ENCODE measurements around the gene CLPTM1L. TPM values are rescaled to one million over a fixed set of nuclear protein-coding genes. Genes with fewer than 3 reads are reported as not detected.

CLPTM1L gene
- total RNA-seq, 2 experiments from 2014 or later, result 47.2 to 47.4 TPM

DNA sequence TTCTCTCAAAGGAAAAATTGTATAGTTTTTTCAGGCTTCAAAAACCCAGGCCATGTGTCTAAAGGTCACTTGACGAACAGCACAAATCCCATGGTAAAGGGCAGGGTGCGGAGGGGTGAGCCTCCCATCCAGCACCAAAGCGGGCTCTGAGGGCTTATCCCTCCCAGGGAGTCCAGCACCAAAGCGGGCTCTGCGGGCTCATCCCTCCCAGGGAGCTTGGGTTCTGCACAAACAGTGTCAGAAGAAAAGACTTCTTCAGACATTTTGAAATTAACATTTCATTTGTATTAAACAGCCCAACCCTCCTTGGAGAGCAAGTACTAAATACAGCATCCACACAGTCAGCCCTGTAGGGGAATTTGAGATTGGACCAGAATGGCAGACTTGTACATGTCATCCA is 43.0 kb upstream of the CLPTM1L start:
- ChIA-PET POLR2A (no interaction called here), CTCF (no interaction called here)
- ATAC-seq (ENCODE audit: poor library complexity), result no peak
- intact Hi-C loops (cut with DNase I, micrococcal nuclease), result loop anchor here (2.0 to 10.0 kb wide), 5 partner anchors 133 to 493 kb away; partner anchors contain the start of genes BRD9 (in 1 of the 2), LPCAT1 (in 1 of the 2), MRPL36 (in 1 of the 2) and TRIP13 (in 1 of the 2)
- no peaks in the 10 kb centered on the region for H3K27me3 ChIP-seq (ENCODE audit: control insufficient read depth in 1 of 2, insufficient read depth in 2 of 2, low read length in 2 of 2)
- Mint-ChIP-seq H3K9me3 (no peaks in the 10 kb centered on the region), H3K36me3 (ENCODE audit: low read depth) (peaks cover 3% of the 10 kb centered on the region), H3K27ac (peak overlapping the region; percentile 99), H3K4me1 (ENCODE audit: low read depth) (peaks cover 34% of the 10 kb centered on the region), H3K27me3 (peaks cover 4% of the 10 kb centered on the region), H3K4me3 (peak overlapping the region; percentile 62)
- H3K4me3 ChIP-seq (ENCODE audit: low read length), result no peak overlapping the region
- peaks cover 24% of the 10 kb centered on the region for H3K4me1 ChIP-seq (ENCODE audit: insufficient read depth, low read length)
- H3K9me3 ChIP-seq (ENCODE audit: control insufficient read depth in 1 of 2, insufficient read depth in 1 of 2, low read length in 2 of 2), result peaks cover 0 to 4% of the 10 kb centered on the region in 2 experiments
- no peaks in the 10 kb centered on the region for H3K36me3 ChIP-seq (ENCODE audit: insufficient read depth, low read length)
- TF ChIP-seq, protein P1, sequence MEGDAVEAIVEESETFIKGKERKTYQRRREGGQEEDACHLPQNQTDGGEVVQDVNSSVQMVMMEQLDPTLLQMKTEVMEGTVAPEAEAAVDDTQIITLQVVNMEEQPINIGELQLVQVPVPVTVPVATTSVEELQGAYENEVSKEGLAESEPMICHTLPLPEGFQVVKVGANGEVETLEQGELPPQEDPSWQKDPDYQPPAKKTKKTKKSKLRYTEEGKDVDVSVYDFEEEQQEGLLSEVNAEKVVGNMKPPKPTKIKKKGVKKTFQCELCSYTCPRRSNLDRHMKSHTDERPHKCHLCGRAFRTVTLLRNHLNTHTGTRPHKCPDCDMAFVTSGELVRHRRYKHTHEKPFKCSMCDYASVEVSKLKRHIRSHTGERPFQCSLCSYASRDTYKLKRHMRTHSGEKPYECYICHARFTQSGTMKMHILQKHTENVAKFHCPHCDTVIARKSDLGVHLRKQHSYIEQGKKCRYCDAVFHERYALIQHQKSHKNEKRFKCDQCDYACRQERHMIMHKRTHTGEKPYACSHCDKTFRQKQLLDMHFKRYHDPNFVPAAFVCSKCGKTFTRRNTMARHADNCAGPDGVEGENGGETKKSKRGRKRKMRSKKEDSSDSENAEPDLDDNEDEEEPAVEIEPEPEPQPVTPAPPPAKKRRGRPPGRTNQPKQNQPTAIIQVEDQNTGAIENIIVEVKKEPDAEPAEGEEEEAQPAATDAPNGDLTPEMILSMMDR (IDR thresholded peaks at IDR 0.05), result no peak
- no peak overlapping the region for H3K27ac ChIP-seq (ENCODE audit: low read depth in 1 of 2, low read length in 2 of 2)
- DNase-seq, result no peak

DNA sequence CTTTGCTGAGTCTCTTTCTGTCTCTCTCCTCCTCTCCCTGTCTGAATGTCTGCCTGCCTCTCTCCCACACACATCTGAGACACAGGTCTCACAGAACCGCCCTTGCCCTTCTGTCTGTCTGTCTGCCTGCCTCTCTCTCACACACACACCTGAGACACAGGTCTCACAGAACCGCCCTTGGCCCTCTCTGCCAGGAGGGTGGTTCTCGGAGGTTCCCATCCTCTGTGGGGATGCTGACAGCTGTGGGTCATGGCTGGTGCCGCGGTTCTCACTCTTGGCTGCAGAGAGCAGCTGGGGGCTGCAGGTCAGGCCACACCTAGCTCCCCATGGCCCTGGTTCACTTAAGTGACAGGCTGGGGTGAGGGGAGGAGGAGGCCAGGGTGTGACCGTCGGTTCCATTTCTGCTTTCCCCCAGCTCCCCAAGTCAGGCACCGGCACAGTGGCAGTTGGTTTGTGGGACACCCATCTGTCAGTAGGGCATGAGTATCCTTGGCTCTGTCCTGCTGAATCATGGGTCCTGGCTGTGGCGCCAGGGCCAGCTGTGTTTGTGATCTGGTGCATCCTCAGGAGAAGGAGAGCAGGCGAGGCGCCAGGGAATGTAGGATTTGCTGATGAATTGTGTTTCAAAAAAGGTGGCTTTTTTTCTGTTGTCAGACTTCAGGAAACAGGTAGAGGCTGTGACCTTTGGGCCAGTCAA is 42.3 kb upstream of the CLPTM1L start:
- CTCF ChIA-PET, result no interaction called here
- H3K4me1 ChIP-seq (ENCODE audit: insufficient read depth, low read length), result peaks cover 24% of the 10 kb centered on the region
- intact Hi-C loops (cut with DNase I, micrococcal nuclease), result loop anchor here (2.0 to 10.0 kb wide), 5 partner anchors 132 to 492 kb away; partner anchors contain the start of genes BRD9 (in 1 of the 2), LPCAT1 (in 1 of the 2), MRPL36 (in 1 of the 2) and TRIP13 (in 1 of the 2)
- H3K9me3 ChIP-seq (ENCODE audit: control insufficient read depth in 1 of 2, insufficient read depth in 1 of 2, low read length in 2 of 2), result peaks cover 0 to 4% of the 10 kb centered on the region in 2 experiments
- no peak for ATAC-seq (ENCODE audit: poor library complexity)
- TF ChIP-seq, protein P1 (IDR thresholded peaks at IDR 0.05), result no peak
- Mint-ChIP-seq H3K27ac (peak overlapping the region; percentile 99), H3K36me3 (ENCODE audit: low read depth) (peaks cover 3% of the 10 kb centered on the region), H3K9me3 (no peaks in the 10 kb centered on the region), H3K4me1 (ENCODE audit: low read depth) (peaks cover 34% of the 10 kb centered on the region), H3K27me3 (peaks cover 4% of the 10 kb centered on the region), H3K4me3 (peak overlapping the region; percentile 99)
- DNase-seq, result peak in 2 of 14 experiments; percentile 13 to 20
- POLR2A ChIA-PET, result interaction anchor here (0.7 to 3.7 kb wide), 14 partner anchors 9 to 494 kb away, joined by 3 to 38 read pairs (median 4); partner anchors contain the start of genes CLPTM1L, LPCAT1 and TRIP13
- no peaks in the 10 kb centered on the region for H3K27me3 ChIP-seq (ENCODE audit: control insufficient read depth in 1 of 2, insufficient read depth in 2 of 2, low read length in 2 of 2)
- H3K36me3 ChIP-seq (ENCODE audit: insufficient read depth, low read length), result no peaks in the 10 kb centered on the region
- H3K27ac ChIP-seq (ENCODE audit: low read depth in 1 of 2, low read length in 2 of 2), result peak overlapping the region; percentile 93
- peak overlapping the region; percentile 70 for H3K4me3 ChIP-seq (ENCODE audit: low read length)

DNA sequence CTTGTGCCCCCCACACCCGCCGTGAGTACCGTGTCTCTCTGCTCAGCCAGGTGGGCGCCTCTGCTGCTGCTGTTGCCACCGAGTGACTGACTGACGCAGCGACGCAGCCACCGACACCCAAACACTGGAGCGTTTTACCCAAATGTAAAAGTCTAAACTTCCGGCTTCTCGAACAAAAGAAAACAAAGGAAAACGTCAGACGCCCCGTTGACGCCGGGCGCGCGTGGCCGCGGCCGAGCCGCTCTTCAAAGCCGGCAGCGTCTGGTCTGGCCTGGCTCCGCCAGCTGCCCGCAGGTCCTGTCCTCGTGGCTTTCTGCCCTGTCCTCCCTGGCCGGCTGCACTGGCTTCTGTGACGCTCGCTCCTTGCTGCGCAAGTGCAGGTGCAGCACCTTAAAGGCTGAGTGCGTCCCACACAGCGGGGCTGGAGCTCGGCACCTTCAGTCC is 41.4 kb upstream of the CLPTM1L start:
- no peaks in the 10 kb centered on the region for H3K27me3 ChIP-seq (ENCODE audit: control insufficient read depth in 1 of 2, insufficient read depth in 2 of 2, low read length in 2 of 2)
- Mint-ChIP-seq H3K4me3 (peak overlapping the region; percentile 99), H3K27ac (peak overlapping the region; percentile 99), H3K27me3 (no peaks in the 10 kb centered on the region), H3K36me3 (ENCODE audit: low read depth) (peaks cover 3% of the 10 kb centered on the region), H3K9me3 (no peaks in the 10 kb centered on the region), H3K4me1 (ENCODE audit: low read depth) (peaks cover 34% of the 10 kb centered on the region)
- intact Hi-C loops (cut with DNase I, micrococcal nuclease), result loop anchor here (1.0 to 10.0 kb wide), 6 partner anchors 41 to 491 kb away; partner anchors contain the start of genes BRD9 (in 1 of the 2), CLPTM1L (in 1 of the 2), LPCAT1 (in 1 of the 2) and MRPL36 (in 1 of the 2)
- peak; percentile 88 for ATAC-seq (ENCODE audit: poor library complexity)
- peak overlapping the region; percentile 70 for H3K4me3 ChIP-seq (ENCODE audit: low read length)
- TF ChIP-seq, protein P1 (IDR thresholded peaks at IDR 0.05), result no peak
- peak overlapping the region; percentile 93 for H3K27ac ChIP-seq (ENCODE audit: low read depth in 1 of 2, low read length in 2 of 2)
- DNase-seq, result peak; percentile 65 to 91 (median 79)
- ChIA-PET CTCF (no interaction called here), POLR2A (interaction anchor here (0.7 to 3.7 kb wide), 20 partner anchors 9 to 493 kb away, joined by 3 to 38 read pairs (median 5); partner anchors contain the start of genes CLPTM1L, LPCAT1 and TRIP13)
- H3K4me1 ChIP-seq (ENCODE audit: insufficient read depth, low read length), result peaks cover 24% of the 10 kb centered on the region
- no peaks in the 10 kb centered on the region for H3K36me3 ChIP-seq (ENCODE audit: insufficient read depth, low read length)
- H3K9me3 ChIP-seq (ENCODE audit: control insufficient read depth in 1 of 2, insufficient read depth in 1 of 2, low read length in 2 of 2), result peaks cover 0 to 4% of the 10 kb centered on the region in 2 experiments
